Measurements from ENCODE around the gene TSPAN9. TPM values are rescaled to one million over a fixed set of nuclear protein-coding genes. Genes with fewer than 3 reads are reported as not detected.

TSPAN9 gene
- total RNA-seq, 1 donor from 2014 or later = 299 TPM

DNA sequence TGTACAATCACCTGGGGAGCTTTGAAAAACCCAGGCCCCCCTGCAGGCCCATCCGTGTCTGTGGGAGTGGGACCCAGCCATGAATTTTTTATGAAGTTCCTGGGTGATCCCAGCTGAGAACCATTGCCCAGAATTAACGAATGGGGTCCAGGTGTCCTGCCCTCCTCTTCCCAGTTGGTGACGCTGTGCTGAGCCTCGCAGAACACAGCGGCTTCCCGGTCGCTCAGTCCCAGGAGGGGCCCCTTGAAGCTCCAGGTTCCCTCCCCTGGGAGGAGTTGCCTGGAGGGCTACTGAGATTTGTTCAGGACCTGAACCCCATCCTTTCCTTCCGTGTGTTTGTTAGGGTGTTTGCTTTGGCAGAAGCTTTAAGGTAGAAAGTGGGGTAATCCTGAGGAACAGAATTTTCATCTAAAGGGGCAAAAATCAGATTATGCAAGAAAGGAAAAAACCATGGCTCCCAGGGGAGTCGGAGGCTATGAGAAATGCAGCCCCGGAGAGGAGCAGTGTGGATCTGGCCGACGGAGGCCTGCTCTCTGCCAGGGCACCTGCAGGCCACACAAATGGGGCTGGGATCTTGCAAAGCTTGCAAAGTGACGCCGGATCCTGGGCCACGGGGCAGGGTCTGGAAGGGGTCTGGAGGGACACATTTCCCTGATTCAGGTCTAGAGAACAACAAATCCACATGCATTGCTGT is 249.1 kb downstream of the TSPAN9 start:
- intact Hi-C loops (cut with DNase I) = no loop called here
- DNase-seq (ENCODE audit: low spot score) = no peak

DNA sequence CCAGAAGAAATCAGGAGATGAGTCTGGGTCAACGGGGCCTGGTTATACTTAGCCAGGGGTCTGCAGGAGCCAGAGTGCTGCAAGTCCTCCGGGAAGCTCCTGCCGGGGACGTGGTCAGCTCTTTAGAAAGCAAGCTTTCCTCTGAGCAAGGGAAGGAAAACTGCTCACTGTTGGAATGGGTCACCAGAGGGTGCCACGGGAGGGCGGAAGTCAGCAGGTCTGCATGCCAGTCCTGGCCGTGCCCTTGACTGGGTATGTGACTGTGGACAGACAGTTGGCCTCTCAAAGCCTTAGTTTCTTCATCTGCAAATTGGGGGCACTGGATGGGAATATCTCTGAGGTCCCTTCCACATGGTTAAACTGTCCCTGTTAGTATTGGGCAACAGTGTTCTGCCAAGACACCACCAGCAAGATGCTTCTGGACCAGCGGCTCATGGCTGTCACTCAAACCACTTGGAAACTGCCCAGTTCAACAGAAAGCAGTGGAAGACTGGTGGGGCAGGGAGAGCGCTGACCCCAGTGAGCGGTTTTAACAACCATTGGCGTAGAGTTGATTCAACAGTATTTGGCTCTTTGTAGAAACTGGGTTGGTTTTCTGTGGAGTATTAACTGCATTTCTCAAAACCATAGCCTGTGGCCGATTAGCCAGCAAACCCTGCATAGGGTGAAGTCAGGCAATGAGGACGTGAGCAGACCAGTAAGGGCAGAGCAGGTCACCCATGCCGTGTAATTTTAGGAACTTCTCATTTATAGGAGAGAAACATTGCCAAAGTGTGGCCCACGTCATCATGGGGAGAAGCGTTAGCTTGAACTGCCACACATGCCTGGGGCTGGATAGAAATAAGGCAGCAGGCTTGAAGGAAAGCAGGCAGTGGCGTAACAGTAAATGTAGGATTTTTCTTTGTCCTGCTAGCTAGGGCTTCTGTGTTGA is 249.9 kb downstream of the TSPAN9 start:
- intact Hi-C loops (cut with DNase I) = no loop called here
- no peak for DNase-seq (ENCODE audit: low spot score)

DNA sequence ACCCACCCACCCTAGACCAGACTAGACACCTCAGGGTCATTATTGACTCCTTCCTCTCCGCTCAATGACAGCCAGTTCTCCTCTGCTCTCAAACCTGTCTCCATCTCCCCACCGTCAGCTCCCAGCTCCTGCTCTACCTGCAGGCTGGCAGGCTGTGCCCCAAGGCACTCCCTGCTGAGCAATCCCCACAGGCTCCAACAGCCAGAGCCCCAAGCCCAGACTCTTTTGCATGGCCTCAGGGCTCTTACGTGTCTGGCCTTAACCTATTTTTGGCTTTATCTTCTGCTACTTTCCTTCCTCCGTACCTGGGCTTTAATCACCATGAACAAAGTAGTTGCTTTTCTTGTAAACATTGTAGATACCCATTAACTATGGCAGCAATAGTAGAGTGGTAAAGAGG is 250.9 kb downstream of the TSPAN9 start:
- intact Hi-C loops (cut with DNase I) = no loop called here
- no peak for DNase-seq (ENCODE audit: low spot score)

DNA sequence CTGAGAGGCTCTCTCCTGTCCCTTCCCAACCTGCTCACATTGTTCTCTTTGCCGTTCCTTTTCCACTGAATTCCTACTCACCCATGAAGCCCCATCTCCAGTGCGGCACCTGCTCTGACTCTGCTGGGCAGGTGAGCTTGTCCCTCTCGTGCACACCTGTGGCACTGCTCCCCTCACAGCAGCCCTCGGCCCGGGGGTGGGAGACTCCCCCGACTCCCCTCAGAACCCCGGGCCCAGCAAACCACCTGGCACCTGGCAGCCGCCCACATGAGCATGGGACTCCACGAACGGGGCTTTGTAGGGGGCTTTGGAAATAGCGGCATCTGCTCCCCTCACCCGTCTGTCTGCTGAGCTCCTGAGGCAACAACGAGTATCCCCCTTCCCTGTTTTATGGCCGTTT is 251.4 kb downstream of the TSPAN9 start:
- no peak for DNase-seq (ENCODE audit: low spot score)
- intact Hi-C loops (cut with DNase I) = no loop called here

DNA sequence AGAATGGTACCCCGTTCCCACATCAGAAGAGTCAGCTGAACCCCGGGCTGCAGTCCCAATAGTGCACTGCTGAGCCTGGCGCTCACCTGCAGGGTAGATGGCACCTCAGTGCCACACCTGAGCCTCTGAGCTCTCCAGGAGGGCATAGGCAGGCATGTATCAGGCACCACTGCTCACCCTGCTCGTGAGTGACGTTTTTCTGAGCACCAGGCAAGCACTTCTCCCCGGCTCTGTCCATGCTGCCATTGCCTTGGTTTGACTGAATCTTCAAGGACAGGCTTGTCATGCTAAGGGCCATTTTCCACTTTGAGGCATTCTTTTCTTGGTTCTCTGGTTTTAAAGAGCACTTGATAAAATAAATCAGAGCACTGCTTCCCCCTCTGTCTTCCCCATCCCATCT is 252.2 kb downstream of the TSPAN9 start:
- intact Hi-C loops (cut with DNase I) = no loop called here
- no peak for DNase-seq (ENCODE audit: low spot score)

DNA sequence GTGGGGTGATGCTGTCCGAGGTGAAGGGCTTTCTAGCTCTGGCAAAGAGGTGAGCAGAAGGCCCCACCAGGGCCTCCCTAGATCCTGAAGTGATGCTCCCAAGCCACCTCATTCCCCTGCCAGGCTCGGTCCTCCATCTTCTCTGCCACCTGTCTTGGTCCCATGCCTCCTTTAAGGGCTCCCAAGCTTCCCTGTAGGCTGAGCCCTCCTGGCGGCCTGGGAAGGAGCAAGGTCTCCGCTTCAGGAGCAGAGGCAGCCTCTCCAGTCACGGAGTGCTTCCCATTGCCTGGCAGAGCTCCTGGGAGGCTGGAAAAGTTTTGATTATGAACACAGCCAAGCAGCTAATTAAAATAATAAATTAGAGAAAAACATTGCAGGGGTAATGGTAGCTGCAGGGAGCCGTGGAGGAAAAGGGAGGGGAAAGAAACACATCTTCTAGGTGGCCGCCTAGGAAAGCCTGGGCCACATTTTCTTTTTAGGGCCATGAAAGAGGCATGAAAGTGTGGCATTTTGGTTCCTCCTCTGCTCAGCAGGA is 253.9 kb downstream of the TSPAN9 start:
- intact Hi-C loops (cut with DNase I) = no loop called here
- no peak for DNase-seq (ENCODE audit: low spot score)

DNA sequence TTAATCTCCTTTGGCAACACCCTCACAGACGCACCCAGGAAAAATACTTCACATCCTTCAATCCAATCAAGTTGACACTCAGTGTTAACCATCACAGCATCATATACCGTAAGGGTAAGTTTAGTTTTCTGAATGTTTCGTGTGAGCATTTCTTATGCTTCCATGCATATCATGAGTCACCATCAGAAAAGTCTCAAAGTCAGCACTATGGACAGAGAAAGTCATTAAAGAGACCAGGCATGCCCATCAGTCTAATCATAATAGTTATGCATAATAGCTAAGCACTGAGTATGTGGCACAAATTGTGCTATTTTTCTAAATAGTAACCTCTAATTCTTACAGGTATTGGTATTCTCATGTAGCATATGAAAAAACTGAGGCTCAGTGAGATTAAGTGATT is 255.0 kb downstream of the TSPAN9 start:
- intact Hi-C loops (cut with DNase I) = no loop called here
- DNase-seq (ENCODE audit: low spot score) = no peak

DNA sequence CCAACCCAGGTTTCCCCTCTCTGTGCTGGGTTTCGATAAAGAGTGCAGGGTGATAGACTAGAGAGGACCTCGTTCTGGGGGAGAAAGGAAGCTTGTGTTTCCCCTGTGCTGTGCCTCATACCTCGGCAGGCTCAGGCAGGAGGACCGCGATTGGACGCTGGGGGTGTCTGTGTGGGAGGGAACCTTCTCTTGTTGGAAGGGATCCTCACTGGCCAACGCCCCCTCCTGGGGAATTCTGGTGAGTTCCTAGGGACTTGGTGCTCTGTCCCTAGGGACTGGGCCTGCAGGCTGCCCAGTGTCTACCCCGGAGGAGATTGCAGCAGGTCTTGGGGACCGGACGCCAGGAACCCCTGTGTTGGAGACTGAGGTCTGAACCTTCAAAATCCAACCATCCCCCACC is 256.4 kb downstream of the TSPAN9 start:
- intact Hi-C loops (cut with DNase I) = no loop called here

DNA sequence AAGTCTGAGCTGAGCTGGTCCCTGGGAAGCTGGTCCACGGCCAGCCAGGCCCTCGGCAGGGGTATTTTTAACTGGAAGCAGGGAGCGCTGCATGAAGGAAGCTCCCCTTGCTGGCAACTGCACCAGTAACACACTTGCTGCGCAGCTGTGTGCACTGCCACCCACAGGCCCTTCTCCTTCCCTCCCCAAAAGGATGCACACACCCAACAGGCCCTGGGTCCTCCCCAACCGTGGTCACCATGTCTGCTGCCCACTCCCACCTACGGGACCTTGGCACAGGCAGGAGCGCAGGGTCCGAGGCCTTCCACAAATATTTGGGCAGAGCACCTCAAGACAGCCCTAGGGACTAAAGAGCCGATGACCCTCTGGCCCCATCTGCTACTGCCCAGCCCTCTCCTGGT is 256.8 kb downstream of the TSPAN9 start:
- intact Hi-C loops (cut with DNase I) = no loop called here
- DNase-seq (ENCODE audit: low spot score) = no peak

More for the DNA sequence above, 256.4 kb downstream of the TSPAN9 start:
- DNase-seq (ENCODE audit: low spot score) = no peak

DNA sequence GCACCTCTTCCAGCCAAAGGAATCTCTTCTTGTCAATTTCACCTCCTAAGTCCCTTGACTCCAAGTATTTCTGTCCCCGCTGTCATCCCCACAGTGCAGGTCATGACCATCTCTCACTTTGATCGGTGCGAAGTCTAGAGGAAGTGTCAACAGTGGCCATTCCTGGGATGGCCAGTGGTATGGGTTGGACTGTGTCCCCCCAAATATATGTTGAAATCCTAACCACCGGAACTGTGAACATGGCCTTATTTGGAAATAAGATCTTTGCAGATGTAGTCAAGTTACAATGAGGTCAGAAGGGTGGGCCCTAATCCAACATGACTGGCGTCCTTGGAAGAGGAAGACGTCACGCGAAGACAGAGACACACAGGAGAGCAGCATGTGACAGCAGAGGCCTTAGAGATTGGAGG is 257.9 kb downstream of the TSPAN9 start:
- no peak for DNase-seq (ENCODE audit: low spot score)
- intact Hi-C loops (cut with DNase I) = no loop called here

Other genes starting within 250 kb of the TSPAN9 start
- 2.9 TPM for gene NRIP2, start 242.3 kb upstream of the TSPAN9 start, total RNA-seq
- not detected for gene TEX52, start 220.3 kb upstream of the TSPAN9 start, total RNA-seq
- gene FOXM1, start 200.2 kb upstream of the TSPAN9 start, total RNA-seq = 0.24 TPM
- gene RHNO1, start 200.2 kb upstream of the TSPAN9 start, total RNA-seq = 8.3 TPM
- 6.2 TPM for gene TULP3, start 186.5 kb upstream of the TSPAN9 start, total RNA-seq
- 23.9 TPM for gene TEAD4, start 118.0 kb upstream of the TSPAN9 start, total RNA-seq